Activated CD8-positive, alpha-beta memory T cell treated with anti-CD3 and anti-CD28 coated beads for 48 hours (primary cell): Measurements from ENCODE around the gene EML4.
"Not testable (repeated sequence)": the region's sequence is repeated elsewhere in the genome, so short reads cannot be mapped to it uniquely, and the experiment has no call there.

Experiments
- DNase-seq, 3 experiments: peaks; one replicate each; pipeline ENCODE4 v3.0.0-alpha.2; 2020; ENCODE audit warnings: low read depth in 2 of 3, low spot score in 2 of 3

EML4 gene

GRCh38 chr2:42347518-42347917 is 178.4 kb downstream of the EML4 start:
- not testable (repeated sequence) for DNase-seq

GRCh38 chr2:42348113-42348805 is 179.1 kb downstream of the EML4 start:
- no peak for DNase-seq

- DNase-seq, result no peak
Observed at GRCh38 chr2:42350434-42351063, 181.4 kb downstream of the EML4 start.

GRCh38 chr2:42351864-42352263 is 182.7 kb downstream of the EML4 start:
- DNase-seq, result no peak

GRCh38 chr2:42353792-42354429 is 184.8 kb downstream of the EML4 start:
- no peak for DNase-seq

- no peak for DNase-seq
Observed at GRCh38 chr2:42359304-42359964, 190.3 kb downstream of the EML4 start.

- no peak for DNase-seq
Observed at GRCh38 chr2:42359965-42360483, 190.9 kb downstream of the EML4 start.

GRCh38 chr2:42360493-42360889 is 191.3 kb downstream of the EML4 start:
- DNase-seq, result no peak

- DNase-seq, result peak; percentile 87 to 92 (median 91)
Observed at GRCh38 chr2:42360890-42361727, 192.0 kb downstream of the EML4 start, which contains the start of gene COX7A2L. TSS of gene COX7A2L (minus strand) at chr2:42361217. CDS start at chr2:42361161, 56 bp downstream.

- no peak for DNase-seq
Observed at GRCh38 chr2:42361728-42362283, 192.7 kb downstream of the EML4 start.

- DNase-seq, result no peak
Observed at GRCh38 chr2:42363413-42363812, 194.3 kb downstream of the EML4 start.

- DNase-seq, result no peak
Observed at GRCh38 chr2:42364658-42365057, 195.5 kb downstream of the EML4 start.

- no peak for DNase-seq
Observed at GRCh38 chr2:42366411-42366810, 197.3 kb downstream of the EML4 start.

GRCh38 chr2:42367835-42368234 is 198.7 kb downstream of the EML4 start:
- no peak for DNase-seq

- DNase-seq, result no peak
Observed at GRCh38 chr2:42368817-42369531, 199.8 kb downstream of the EML4 start.

- no peak for DNase-seq
Observed at GRCh38 chr2:42369532-42370229, 200.5 kb downstream of the EML4 start.

- no peak for DNase-seq
Observed at GRCh38 chr2:42371611-42372473, 202.7 kb downstream of the EML4 start.
